ENCODE results near the gene MFF.
A peak's percentile ranks its signal among the peaks of the same experiment; 100 is the strongest.
"Not testable (repeated sequence)": the region's sequence is repeated elsewhere in the genome, so short reads cannot be mapped to it uniquely, and the experiment has no call there.

MFF gene

DNA sequence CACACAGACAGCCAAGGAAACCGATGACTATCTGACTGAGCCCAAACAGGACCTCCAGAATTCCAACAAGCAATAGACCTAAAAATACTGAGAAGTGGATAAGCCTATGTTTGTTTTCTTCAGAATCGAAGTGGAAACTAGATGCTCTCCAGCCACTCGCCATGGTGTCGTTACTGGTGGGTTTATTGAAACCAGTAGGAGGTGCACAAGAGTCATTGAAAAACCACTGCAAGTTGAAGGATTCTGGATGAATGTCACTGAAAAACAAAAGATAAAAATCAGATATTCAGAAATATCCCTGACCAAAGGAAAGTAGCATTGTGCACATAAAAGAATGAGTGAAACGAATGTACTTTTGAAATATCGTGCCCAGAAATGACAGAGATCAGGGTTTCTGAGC is 38.7 kb downstream of the MFF start:
- H3K27me3 ChIP-seq (ENCODE audit: insufficient read depth, low read length) = no peaks in the 10 kb centered on the region
- no peak overlapping the region for H3K4me3 ChIP-seq (ENCODE audit: low read depth, low read length)
- H3K4me1 ChIP-seq (ENCODE audit: control insufficient read depth, insufficient read depth, low read length, unreplicated experiment) = peaks cover 27% of the 10 kb centered on the region
- H3K27ac ChIP-seq (ENCODE audit: low read depth, low read length) = no peak overlapping the region
- H3K36me3 ChIP-seq (ENCODE audit: insufficient read depth, low read length) = peaks cover 6% of the 10 kb centered on the region; the same call in 1 of the 2 replicates
- no peak overlapping the region for H2AFZ ChIP-seq (ENCODE audit: low read length, unreplicated experiment)
- H3K79me2 ChIP-seq (ENCODE audit: control insufficient read depth, insufficient read depth, low read length, unreplicated experiment) = no peaks in the 10 kb centered on the region

DNA sequence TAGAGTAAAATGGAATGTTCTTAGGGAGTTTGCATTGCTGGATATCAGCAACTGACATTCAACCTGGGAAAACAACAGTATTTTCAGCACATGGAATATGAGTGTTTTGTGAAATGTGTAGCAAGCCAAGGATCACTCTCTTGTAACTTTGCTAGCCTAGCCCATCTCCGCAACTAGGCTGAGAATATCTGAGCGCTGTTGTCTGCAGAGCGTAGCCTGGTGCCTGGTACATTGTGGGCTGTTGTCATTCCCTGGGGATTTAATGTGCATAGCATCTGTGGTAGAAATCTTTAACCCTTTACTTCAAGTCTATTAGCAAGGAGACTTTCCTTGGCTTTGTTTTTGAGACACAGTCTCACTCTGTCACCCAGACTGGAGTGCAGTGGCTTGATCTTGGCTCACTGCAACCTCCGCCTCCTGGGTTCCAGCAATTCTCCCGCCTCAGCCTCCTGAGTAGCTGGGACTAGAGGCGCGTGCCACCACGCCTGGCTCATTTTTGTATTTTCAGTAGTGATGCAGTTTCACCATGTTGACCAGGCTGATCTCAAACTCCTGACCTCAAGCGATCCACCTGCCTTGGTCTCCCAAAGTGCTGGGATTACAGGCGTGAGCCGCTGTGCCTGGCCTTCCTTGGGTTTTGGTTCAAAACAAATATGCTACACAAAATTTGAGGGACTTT is 39.7 kb downstream of the MFF start:
- H3K36me3 ChIP-seq (ENCODE audit: insufficient read depth, low read length); H3K4me3 ChIP-seq (ENCODE audit: low read depth, low read length); H2AFZ ChIP-seq (ENCODE audit: low read length, unreplicated experiment); H3K79me2 ChIP-seq (ENCODE audit: control insufficient read depth, insufficient read depth, low read length, unreplicated experiment); H3K27me3 ChIP-seq (ENCODE audit: insufficient read depth, low read length): not testable (repeated sequence)
- Histone ChIP-seq H3K27ac (ENCODE audit: low read depth, low read length) (peak overlapping the region; percentile 0; the same call in 1 of the 2 replicates), H3K4me1 (ENCODE audit: control insufficient read depth, insufficient read depth, low read length, unreplicated experiment) (peaks cover 36% of the 10 kb centered on the region)

DNA sequence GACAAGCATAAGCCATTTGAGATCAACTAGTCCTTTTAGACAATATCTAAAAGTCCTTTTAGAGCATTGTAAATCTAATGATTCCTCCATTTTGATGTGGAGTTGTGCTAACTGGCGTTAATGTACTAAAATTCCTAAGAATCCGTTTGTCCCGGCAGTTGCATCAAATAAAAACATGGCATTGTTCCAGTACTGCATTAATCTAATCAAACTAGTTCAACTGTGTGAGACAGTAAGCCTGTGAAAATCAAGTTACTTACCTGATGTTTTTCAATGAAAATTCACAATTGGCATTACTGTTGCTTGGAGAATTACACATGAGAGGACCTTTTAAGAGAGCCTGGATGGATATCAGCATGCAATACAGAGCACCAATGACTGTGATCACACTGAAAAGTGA is 40.8 kb downstream of the MFF start:
- Histone ChIP-seq H2AFZ (ENCODE audit: low read length, unreplicated experiment) (peak overlapping the region; percentile 39), H3K79me2 (ENCODE audit: control insufficient read depth, insufficient read depth, low read length, unreplicated experiment) (no peaks in the 10 kb centered on the region), H3K4me3 (ENCODE audit: low read depth, low read length) (no peak overlapping the region), H3K27me3 (ENCODE audit: insufficient read depth, low read length) (no peaks in the 10 kb centered on the region), H3K4me1 (ENCODE audit: control insufficient read depth, insufficient read depth, low read length, unreplicated experiment) (peaks cover 46% of the 10 kb centered on the region), H3K27ac (ENCODE audit: low read depth, low read length) (peak overlapping the region; percentile 95), H3K36me3 (ENCODE audit: insufficient read depth, low read length) (no peaks in the 10 kb centered on the region)

DNA sequence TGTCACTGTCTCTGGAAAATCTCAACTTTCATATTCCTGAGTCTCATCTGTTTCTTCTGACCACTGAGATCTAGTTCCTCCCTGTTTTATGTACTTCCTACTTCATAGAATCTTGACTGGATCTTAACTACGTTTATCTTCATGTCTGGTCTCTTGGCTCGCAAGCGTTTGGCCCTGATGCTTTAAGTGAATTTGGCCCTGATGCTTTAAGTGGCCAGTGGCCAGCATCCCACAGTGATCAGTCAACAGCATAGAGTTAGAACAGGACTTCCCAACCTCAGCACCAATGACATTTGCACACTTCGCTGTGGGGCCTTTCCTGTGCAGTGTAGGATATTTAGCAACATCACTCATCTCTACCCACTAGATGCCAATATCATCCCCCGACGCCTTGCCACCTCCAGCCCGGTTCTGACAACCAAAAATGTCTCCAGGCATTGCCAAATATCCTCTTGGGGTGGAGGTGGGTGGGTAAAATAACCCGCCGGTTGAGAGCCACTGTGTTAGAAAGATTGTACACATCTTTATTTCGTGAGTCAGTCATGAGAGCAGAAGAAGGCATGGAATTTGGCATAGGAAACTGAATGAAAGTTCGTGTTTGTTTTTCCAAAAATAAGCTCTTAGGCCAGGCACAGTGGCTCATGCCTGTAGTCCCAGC is 41.8 kb downstream of the MFF start:
- no peaks in the 10 kb centered on the region for H3K36me3 ChIP-seq (ENCODE audit: insufficient read depth, low read length)
- peaks cover 54% of the 10 kb centered on the region for H3K4me1 ChIP-seq (ENCODE audit: control insufficient read depth, insufficient read depth, low read length, unreplicated experiment)
- H2AFZ ChIP-seq (ENCODE audit: low read length, unreplicated experiment) = no peak overlapping the region
- no peaks in the 10 kb centered on the region for H3K79me2 ChIP-seq (ENCODE audit: control insufficient read depth, insufficient read depth, low read length, unreplicated experiment)
- H3K4me3 ChIP-seq (ENCODE audit: low read depth, low read length) = peak overlapping the region; percentile 24; the same call in 1 of the 2 replicates
- peak overlapping the region; percentile 95 for H3K27ac ChIP-seq (ENCODE audit: low read depth, low read length)
- no peaks in the 10 kb centered on the region for H3K27me3 ChIP-seq (ENCODE audit: insufficient read depth, low read length)

DNA sequence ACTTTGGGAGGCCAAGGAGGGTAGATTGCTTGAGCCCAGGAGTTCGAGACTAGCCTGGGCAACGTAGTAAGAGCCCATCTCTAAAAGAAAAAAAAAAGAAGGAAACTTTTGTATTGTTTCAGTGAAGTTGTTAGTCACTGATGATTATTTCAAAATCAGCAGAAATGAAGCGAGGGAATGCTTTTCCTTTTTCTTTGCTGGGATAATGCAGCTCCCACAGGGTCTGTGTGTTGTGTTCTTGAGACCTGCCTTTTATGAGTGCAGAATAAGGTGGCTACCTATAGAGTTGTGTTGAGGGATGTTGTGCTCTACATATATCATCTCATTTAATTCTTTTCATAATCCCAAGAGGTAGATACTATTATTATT is 42.4 kb downstream of the MFF start:
- Histone ChIP-seq H3K4me1 (ENCODE audit: control insufficient read depth, insufficient read depth, low read length, unreplicated experiment) (peaks cover 56% of the 10 kb centered on the region), H3K4me3 (ENCODE audit: low read depth, low read length) (peak overlapping the region; percentile 24; the same call in 1 of the 2 replicates), H3K27me3 (ENCODE audit: insufficient read depth, low read length) (no peaks in the 10 kb centered on the region), H3K27ac (ENCODE audit: low read depth, low read length) (peak overlapping the region; percentile 95), H2AFZ (ENCODE audit: low read length, unreplicated experiment) (peak overlapping the region; percentile 7), H3K79me2 (ENCODE audit: control insufficient read depth, insufficient read depth, low read length, unreplicated experiment) (no peaks in the 10 kb centered on the region), H3K36me3 (ENCODE audit: insufficient read depth, low read length) (no peaks in the 10 kb centered on the region)

DNA sequence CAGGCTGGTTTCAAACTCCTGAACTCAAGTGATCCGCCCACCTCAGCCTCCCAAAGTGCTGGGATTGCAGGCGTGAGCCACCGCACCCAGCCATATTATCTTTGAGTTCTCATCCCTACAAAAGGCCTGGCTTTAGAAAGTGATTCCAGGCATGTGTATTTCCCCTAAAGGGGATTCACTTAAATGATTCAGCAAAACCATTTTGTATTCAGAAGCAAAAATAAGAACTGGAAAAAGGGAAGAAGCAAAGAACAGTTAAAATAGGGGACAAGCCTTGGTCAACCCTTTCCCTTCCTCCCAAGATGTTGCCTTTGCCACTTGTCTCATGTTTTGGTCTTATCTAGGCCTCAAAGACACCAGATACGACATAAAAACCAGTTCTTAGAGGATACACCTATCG is 43.5 kb downstream of the MFF start:
- H3K27ac ChIP-seq (ENCODE audit: low read depth, low read length) = peak overlapping the region; percentile 94
- H3K36me3 ChIP-seq (ENCODE audit: insufficient read depth, low read length) = no peaks in the 10 kb centered on the region
- H3K79me2 ChIP-seq (ENCODE audit: control insufficient read depth, insufficient read depth, low read length, unreplicated experiment) = no peaks in the 10 kb centered on the region
- peaks cover 56% of the 10 kb centered on the region for H3K4me1 ChIP-seq (ENCODE audit: control insufficient read depth, insufficient read depth, low read length, unreplicated experiment)
- no peak overlapping the region for H3K4me3 ChIP-seq (ENCODE audit: low read depth, low read length)
- H2AFZ ChIP-seq (ENCODE audit: low read length, unreplicated experiment) = no peak overlapping the region
- H3K27me3 ChIP-seq (ENCODE audit: insufficient read depth, low read length) = no peaks in the 10 kb centered on the region

DNA sequence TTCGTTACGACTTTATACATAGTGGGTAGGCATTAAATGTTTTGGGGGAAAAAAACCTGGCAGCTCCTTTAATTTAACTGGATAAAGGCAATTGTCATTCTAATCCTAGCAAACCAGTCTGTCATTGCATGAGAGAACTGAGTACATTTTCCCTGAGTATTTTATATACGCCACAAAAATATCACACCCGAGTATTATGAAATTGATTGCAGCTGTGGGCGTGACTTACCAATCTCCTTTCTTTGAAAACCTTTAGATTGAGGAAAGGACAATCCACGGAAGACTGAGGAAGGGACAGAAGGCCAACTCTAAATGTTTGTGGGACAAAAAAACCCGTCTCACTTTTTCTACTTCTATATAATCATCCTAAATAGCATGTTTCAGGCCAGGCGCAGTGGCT is 45.0 kb downstream of the MFF start:
- H2AFZ ChIP-seq (ENCODE audit: low read length, unreplicated experiment) = no peak overlapping the region
- H3K4me1 ChIP-seq (ENCODE audit: control insufficient read depth, insufficient read depth, low read length, unreplicated experiment) = peaks cover 58% of the 10 kb centered on the region
- no peaks in the 10 kb centered on the region for H3K79me2 ChIP-seq (ENCODE audit: control insufficient read depth, insufficient read depth, low read length, unreplicated experiment)
- no peaks in the 10 kb centered on the region for H3K36me3 ChIP-seq (ENCODE audit: insufficient read depth, low read length)
- H3K4me3 ChIP-seq (ENCODE audit: low read depth, low read length) = no peak overlapping the region
- peak overlapping the region; percentile 94 for H3K27ac ChIP-seq (ENCODE audit: low read depth, low read length)
- H3K27me3 ChIP-seq (ENCODE audit: insufficient read depth, low read length) = no peaks in the 10 kb centered on the region

DNA sequence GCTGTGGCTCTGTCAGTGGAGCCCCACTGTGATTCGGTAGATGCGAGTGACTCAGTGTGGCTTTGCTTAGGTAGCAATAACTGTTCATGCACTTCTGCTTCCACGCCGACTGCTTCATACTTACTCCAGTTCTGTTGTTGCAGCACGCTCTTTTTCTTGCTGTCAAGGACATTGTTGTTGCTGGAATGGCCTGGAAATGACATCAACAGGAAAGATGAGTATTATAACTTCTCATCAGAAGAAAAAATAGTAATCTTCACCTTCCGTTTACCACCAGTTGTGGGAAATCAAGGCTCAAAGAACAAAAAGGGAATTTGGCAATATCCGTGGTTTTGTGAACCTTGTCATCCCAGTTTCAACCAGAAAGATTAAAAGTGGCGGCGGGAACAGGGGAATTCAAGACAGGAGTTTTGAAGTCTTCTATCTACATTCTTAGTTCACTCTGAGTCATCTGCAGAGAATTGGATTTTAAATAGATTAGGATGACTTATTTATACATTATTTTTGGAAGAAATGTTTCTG is 45.8 kb downstream of the MFF start:
- Histone ChIP-seq H3K79me2 (ENCODE audit: control insufficient read depth, insufficient read depth, low read length, unreplicated experiment) (no peaks in the 10 kb centered on the region), H2AFZ (ENCODE audit: low read length, unreplicated experiment) (no peak overlapping the region), H3K27me3 (ENCODE audit: insufficient read depth, low read length) (no peaks in the 10 kb centered on the region), H3K27ac (ENCODE audit: low read depth, low read length) (peak overlapping the region; percentile 94), H3K4me3 (ENCODE audit: low read depth, low read length) (peak overlapping the region; percentile 13; the same call in 1 of the 2 replicates), H3K36me3 (ENCODE audit: insufficient read depth, low read length) (no peaks in the 10 kb centered on the region), H3K4me1 (ENCODE audit: control insufficient read depth, insufficient read depth, low read length, unreplicated experiment) (peaks cover 54% of the 10 kb centered on the region)

DNA sequence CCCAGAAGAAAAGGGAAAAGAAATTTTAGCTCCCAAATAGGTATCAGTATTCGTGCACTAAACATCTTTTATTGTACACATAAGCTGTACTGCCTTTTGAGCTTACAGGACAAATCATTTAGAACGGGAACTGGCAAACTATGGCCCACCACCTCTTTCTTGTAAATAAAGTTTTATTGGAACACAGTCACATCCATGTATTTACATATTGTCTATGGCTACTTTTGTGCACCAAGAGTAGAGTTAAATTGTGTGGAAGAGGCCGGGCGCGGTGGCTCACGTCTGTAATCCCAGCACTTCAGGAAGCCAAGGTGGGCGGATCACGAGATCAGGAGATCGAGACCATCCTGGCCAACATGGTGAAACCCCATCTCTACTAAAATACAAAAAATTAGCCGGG is 48.3 kb downstream of the MFF start:
- H3K4me3 ChIP-seq (ENCODE audit: low read depth, low read length) = no peak overlapping the region
- no peaks in the 10 kb centered on the region for H3K36me3 ChIP-seq (ENCODE audit: insufficient read depth, low read length)
- no peaks in the 10 kb centered on the region for H3K27me3 ChIP-seq (ENCODE audit: insufficient read depth, low read length)
- peaks cover 56% of the 10 kb centered on the region for H3K4me1 ChIP-seq (ENCODE audit: control insufficient read depth, insufficient read depth, low read length, unreplicated experiment)
- no peak overlapping the region for H2AFZ ChIP-seq (ENCODE audit: low read length, unreplicated experiment)
- no peaks in the 10 kb centered on the region for H3K79me2 ChIP-seq (ENCODE audit: control insufficient read depth, insufficient read depth, low read length, unreplicated experiment)
- H3K27ac ChIP-seq (ENCODE audit: low read depth, low read length) = 0 out of 2 replicates have a peak overlapping the region, but pooled peaks have one; percentile 3

DNA sequence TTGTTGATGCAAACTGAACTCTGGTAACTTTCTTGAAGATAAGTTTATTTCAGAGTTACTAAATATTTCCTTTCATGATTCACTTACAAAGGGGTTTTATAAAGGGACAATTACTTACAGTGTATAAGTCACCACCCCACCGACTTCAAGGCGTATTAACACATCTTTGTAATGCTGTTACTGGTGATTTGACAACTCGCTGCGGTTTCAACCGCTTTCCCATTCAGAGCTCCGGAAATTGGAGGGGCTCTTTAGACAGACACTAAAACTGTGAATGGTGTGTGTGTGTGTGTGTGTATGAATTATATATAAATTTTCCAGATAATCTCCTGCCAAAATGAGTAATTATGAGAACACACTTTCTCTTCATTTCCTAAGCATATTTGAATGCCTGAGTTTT is 49.1 kb downstream of the MFF start:
- no peaks in the 10 kb centered on the region for H3K27me3 ChIP-seq (ENCODE audit: insufficient read depth, low read length)
- no peaks in the 10 kb centered on the region for H3K79me2 ChIP-seq (ENCODE audit: control insufficient read depth, insufficient read depth, low read length, unreplicated experiment)
- H2AFZ ChIP-seq (ENCODE audit: low read length, unreplicated experiment) = peak overlapping the region; percentile 1
- no peaks in the 10 kb centered on the region for H3K36me3 ChIP-seq (ENCODE audit: insufficient read depth, low read length)
- no peak overlapping the region for H3K4me3 ChIP-seq (ENCODE audit: low read depth, low read length)
- peak overlapping the region; percentile 64 for H3K27ac ChIP-seq (ENCODE audit: low read depth, low read length)
- peaks cover 56% of the 10 kb centered on the region for H3K4me1 ChIP-seq (ENCODE audit: control insufficient read depth, insufficient read depth, low read length, unreplicated experiment)

All from ACC112 (cell line).